GM18861 (cell line): Measurements from ENCODE around the gene NBPF12.
"Not testable (repeated sequence)": the region's sequence is repeated elsewhere in the genome, so short reads cannot be mapped to it uniquely, and the experiment has no call there.

ENCODE experiments used
- ATAC-seq: cut with Tn5 transposase; IDR thresholded peaks from one replicate; pipeline ENCODE4 v1.9.1; 2021; ENCODE audit not compliant: unreplicated experiment

The NBPF12 gene

GRCh38 chr1:146938242-146938902, at the start of gene NBPF12:
Gene NBPF12 (plus strand): TSS chr1:146938324. CDS start chr1:146960144, 21,820 bp downstream.
- ATAC-seq = peak; percentile 65

GRCh38 chr1:146891355-146891754, 46.8 kb upstream of the NBPF12 start:
- not testable (repeated sequence) for ATAC-seq

GRCh38 chr1:146892331-146892730, 45.8 kb upstream of the NBPF12 start:
- ATAC-seq = not testable (repeated sequence)

GRCh38 chr1:146907565-146908261, 30.4 kb upstream of the NBPF12 start:
- not testable (repeated sequence) for ATAC-seq

GRCh38 chr1:146912975-146913374, 25.1 kb upstream of the NBPF12 start:
- ATAC-seq = not testable (repeated sequence)

GRCh38 chr1:146920811-146921210, 17.3 kb upstream of the NBPF12 start:
- not testable (repeated sequence) for ATAC-seq

GRCh38 chr1:146922614-146923013, 15.5 kb upstream of the NBPF12 start:
- not testable (repeated sequence) for ATAC-seq

- ATAC-seq = not testable (repeated sequence)
Observed at GRCh38 chr1:146924106-146924505, 14.0 kb upstream of the NBPF12 start.

- not testable (repeated sequence) for ATAC-seq
Observed at GRCh38 chr1:146926413-146926812, 11.7 kb upstream of the NBPF12 start.

GRCh38 chr1:146930225-146930624, 7.9 kb upstream of the NBPF12 start:
- not testable (repeated sequence) for ATAC-seq

- ATAC-seq = peak; percentile 32
Observed at GRCh38 chr1:146934390-146935223, 3.5 kb upstream of the NBPF12 start.

- not testable (repeated sequence) for ATAC-seq
Observed at GRCh38 chr1:146937462-146937861, 662 bp upstream of the NBPF12 start.

- not testable (repeated sequence) for ATAC-seq
Observed at GRCh38 chr1:146938927-146939786, 1.0 kb downstream of the NBPF12 start.

- not testable (repeated sequence) for ATAC-seq
Observed at GRCh38 chr1:146940293-146940692, 2.2 kb downstream of the NBPF12 start.

- ATAC-seq = not testable (repeated sequence)
Observed at GRCh38 chr1:146943342-146943886, 5.3 kb downstream of the NBPF12 start.

GRCh38 chr1:146948127-146948526, 10.0 kb downstream of the NBPF12 start:
- not testable (repeated sequence) for ATAC-seq

- ATAC-seq = not testable (repeated sequence)
Observed at GRCh38 chr1:146964340-146964739, 26.2 kb downstream of the NBPF12 start.

GRCh38 chr1:146966351-146966750, 28.2 kb downstream of the NBPF12 start:
- ATAC-seq = not testable (repeated sequence)

GRCh38 chr1:146970656-146971055, 32.5 kb downstream of the NBPF12 start:
- ATAC-seq = not testable (repeated sequence)

GRCh38 chr1:146972681-146973080, 34.6 kb downstream of the NBPF12 start:
- not testable (repeated sequence) for ATAC-seq
